Activated CD8-positive, alpha-beta memory T cell treated with anti-CD3 and anti-CD28 coated beads for 36 hours (primary cell): ENCODE measurements around the gene IKZF3. TPM values are rescaled to one million over a fixed set of nuclear protein-coding genes. Genes with fewer than 3 reads are reported as not detected.

Source experiments
- total RNA-seq, 2 experiments: library from RNA; stranded (reverse); gene quantifications; one replicate each; pipeline ENCODE4 v1.2.3, GENCODE V29; 2021

IKZF3 gene
- total RNA-seq, 2 experiments from 2014 or later: 92.3 to 93.0 TPM

Other genes starting within 250 kb of the IKZF3 start
- gene PPP1R1B, start 237.4 kb downstream of the IKZF3 start, total RNA-seq: not detected
- 10 to 100 TPM; 59.1 to 62.4 TPM for gene STARD3, start 227.2 kb downstream of the IKZF3 start, total RNA-seq
- gene TCAP, start 199.0 kb downstream of the IKZF3 start, total RNA-seq: under 1 TPM; 0.82 to 0.92 TPM
- gene PNMT, start 195.9 kb downstream of the IKZF3 start, total RNA-seq: under 1 TPM in 1 of 2 experiments, not detected in 1; 0.23 TPM
- 1 to 10 TPM; 6.6 to 8.6 TPM for gene PGAP3, start 176.3 kb downstream of the IKZF3 start, total RNA-seq
- 1 to 10 TPM; 3.3 to 3.5 TPM for gene ERBB2, start 164.2 kb downstream of the IKZF3 start, total RNA-seq
- gene MIEN1, start 133.8 kb downstream of the IKZF3 start, total RNA-seq: 10 to 100 TPM; 45.2 to 48.1 TPM
- not detected for gene GRB7, start 126.4 kb downstream of the IKZF3 start, total RNA-seq
- under 1 TPM; 0.42 to 0.44 TPM for gene ZPBP2, start 3.9 kb upstream of the IKZF3 start, total RNA-seq
- gene GSDMB, start 54.3 kb upstream of the IKZF3 start, total RNA-seq: 10 to 100 TPM; 12.0 to 13.4 TPM
- gene ORMDL3, start 63.3 kb upstream of the IKZF3 start, total RNA-seq: 10 to 100 TPM; 57.2 to 58.2 TPM
- gene LRRC3C, start 63.4 kb upstream of the IKZF3 start, total RNA-seq: not detected
- under 1 TPM; 0.08 to 0.10 TPM for gene GSDMA, start 98.7 kb upstream of the IKZF3 start, total RNA-seq
- gene PSMD3, start 116.5 kb upstream of the IKZF3 start, total RNA-seq: 100 to 1,000 TPM; 193 to 197 TPM
- gene CSF3, start 151.1 kb upstream of the IKZF3 start, total RNA-seq: not detected
- gene MED24, start 190.1 kb upstream of the IKZF3 start, total RNA-seq: 100 to 1,000 TPM; 115 to 121 TPM
- 10 to 100 TPM; 11.6 to 12.6 TPM for gene THRA, start 198.7 kb upstream of the IKZF3 start, total RNA-seq
- 1 to 10 TPM; 7.7 to 8.3 TPM for gene NR1D1, start 236.3 kb upstream of the IKZF3 start, total RNA-seq